GM23338 (cell line): ENCODE measurements around the gene HTR2B. TPM values are rescaled to one million over a fixed set of nuclear protein-coding genes. Genes with fewer than 3 reads are reported as not detected.
A peak's percentile ranks its signal among the peaks of the same experiment; 100 is the strongest.

Experiments used
- ATAC-seq: fragments of 200-7000 bp; cut with Tn5 transposase; 3 replicates; pipeline ENCODE4 v1.9.1; 2020
- DNase-seq: peaks from one replicate; pipeline ENCODE4 v3.0.0-alpha.2; 2015; ENCODE audit warnings: low spot score
- H2AFZ ChIP-seq: fragments of 200-600 bp; sonication (generic); 2 replicates; pipeline ENCODE4 v1.8.0; 2016; ENCODE audit warnings: antibody characterized with exemption, mild to moderate bottlenecking, moderate library complexity
- H3F3A ChIP-seq: fragments of 200-600 bp; sonication (generic); replicated peaks from 2 replicates; pipeline ENCODE4 v1.8.0; 2017; ENCODE audit warnings: antibody characterized with exemption, mixed run types, low read depth
- H3K27ac ChIP-seq: fragments of 200-600 bp; sonication (generic); 2 replicates; pipeline ENCODE4 v1.6.1; 2016; ENCODE audit warnings: low read depth
- H3K27me3 ChIP-seq: fragments of 200-600 bp; sonication (generic); 2 replicates; pipeline ENCODE4 v1.8.0; 2016; ENCODE audit warnings: mild to moderate bottlenecking, mixed run types, moderate library complexity; ENCODE audit not compliant: insufficient read depth
- H3K36me3 ChIP-seq: fragments of 200-600 bp; sonication (generic); 2 replicates; pipeline ENCODE4 v1.8.0; 2016; ENCODE audit warnings: mild to moderate bottlenecking; ENCODE audit not compliant: insufficient read depth
- H3K4me1 ChIP-seq: fragments of 200-600 bp; sonication (generic); 2 replicates; pipeline ENCODE4 v1.8.0; 2016; ENCODE audit warnings: mild to moderate bottlenecking, moderate library complexity; ENCODE audit not compliant: insufficient read depth
- H3K4me2 ChIP-seq: fragments of 200-600 bp; sonication (generic); 2 replicates; pipeline ENCODE4 v1.7.1; 2017; ENCODE audit warnings: mixed run types
- H3K4me3 ChIP-seq: fragments of 200-600 bp; sonication (generic); 2 replicates; pipeline ENCODE4 v1.6.1; 2016; ENCODE audit warnings: mixed run types
- H3K79me2 ChIP-seq: fragments of 200-600 bp; sonication (generic); replicated peaks from 2 replicates; pipeline ENCODE4 v1.8.0; 2017; ENCODE audit warnings: mild to moderate bottlenecking; ENCODE audit not compliant: insufficient read depth
- H3K9me2 ChIP-seq: fragments of 200-600 bp; sonication (generic); 2 replicates; pipeline ENCODE4 v1.8.0; 2017; ENCODE audit not compliant: insufficient read depth
- H4K20me1 ChIP-seq: fragments of 200-600 bp; sonication (generic); replicated peaks from 2 replicates; pipeline ENCODE4 v1.8.0; 2017; ENCODE audit warnings: mild to moderate bottlenecking; ENCODE audit not compliant: insufficient read depth
- H3K27ac Mint-ChIP-seq: 2 replicates; pipeline ENCODE4 v1.8.0; 2020; ENCODE audit warnings: inconsistent platforms, mild to moderate bottlenecking, moderate library complexity, mixed read lengths
- H3K27me3 Mint-ChIP-seq: 3 replicates; pipeline ENCODE4 v1.8.0; 2022; ENCODE audit warnings: low read depth, mild to moderate bottlenecking, moderate library complexity, mixed read lengths, inconsistent platforms; ENCODE audit not compliant: insufficient read depth, poor library complexity
- H3K36me3 Mint-ChIP-seq: 3 replicates; pipeline ENCODE4 v1.8.0; 2021; ENCODE audit warnings: low read depth, mild to moderate bottlenecking, inconsistent platforms, moderate library complexity, mixed read lengths
- H3K4me1 Mint-ChIP-seq: 3 replicates; pipeline ENCODE4 v1.8.0; 2020; ENCODE audit warnings: mild to moderate bottlenecking, inconsistent platforms, mixed read lengths
- H3K4me3 Mint-ChIP-seq: 3 replicates; pipeline ENCODE4 v1.8.0; 2021; ENCODE audit warnings: moderate library complexity, mild to moderate bottlenecking, inconsistent platforms, mixed read lengths
- H3K9me3 Mint-ChIP-seq: 3 replicates; pipeline ENCODE4 v1.8.0; 2020; ENCODE audit warnings: moderate library complexity, mild to moderate bottlenecking, inconsistent platforms, mixed read lengths
- CREB1 ChIP-seq: fragments of 250-450 bp; sonication (Bioruptor Pico); IDR thresholded peaks from 2 replicates; pipeline ENCODE4 v1.5.0; 2020; ENCODE audit warnings: low read depth, mild to moderate bottlenecking, moderate library complexity
- CTCF ChIP-seq, 2 experiments: fragments of 200-600 bp in 1 of 2; sonication (generic) in 1 of 2; conservative IDR thresholded peaks; 2 replicates each; pipeline versions ENCODE4 v1.5.1 to v1.6.1; 2016 to 2017; ENCODE audit warnings: antibody characterized with exemption in 2 of 2, low read depth in 2 of 2, mild to moderate bottlenecking in 2 of 2, moderate library complexity in 1 of 2
- ETS1 ChIP-seq: IDR thresholded peaks from 2 replicates; pipeline ENCODE4 v1.6.1; 2016; ENCODE audit warnings: antibody characterized with exemption
- EZH2 ChIP-seq: fragments of 200-600 bp; sonication (generic); IDR thresholded peaks from one replicate; pipeline ENCODE4 v1.8.0; 2017; ENCODE audit warnings: antibody characterized with exemption, mild to moderate bottlenecking, low read depth; ENCODE audit not compliant: unreplicated experiment
- EZH2phosphoT487 ChIP-seq: fragments of 200-600 bp; sonication (generic); IDR thresholded peaks from one replicate; pipeline ENCODE4 v1.8.1; 2018; ENCODE audit warnings: antibody characterized with exemption; ENCODE audit not compliant: unreplicated experiment
- JUNB ChIP-seq: IDR thresholded peaks from one replicate; pipeline ENCODE4 v1.6.1; 2016; ENCODE audit warnings: antibody characterized with exemption; ENCODE audit not compliant: unreplicated experiment
- NANOG ChIP-seq: IDR thresholded peaks from 2 replicates; pipeline ENCODE4 v1.6.1; 2016; ENCODE audit warnings: antibody characterized with exemption, borderline replicate concordance
- POLR2AphosphoS5 ChIP-seq: IDR thresholded peaks from 2 replicates; pipeline ENCODE4 v1.6.1; 2016; ENCODE audit warnings: antibody characterized with exemption, low read depth
- REST ChIP-seq: IDR thresholded peaks from one replicate; pipeline ENCODE4 v1.6.1; 2018; ENCODE audit warnings: antibody characterized with exemption; ENCODE audit not compliant: unreplicated experiment
- STAT1 ChIP-seq: IDR thresholded peaks from one replicate; pipeline ENCODE4 v1.6.1; 2016; ENCODE audit warnings: antibody characterized with exemption; ENCODE audit not compliant: unreplicated experiment
- ZNF114 ChIP-seq: fragments of 250-450 bp; sonication (Bioruptor Pico); IDR thresholded peaks from 2 replicates; pipeline ENCODE4 v1.5.0; 2020; ENCODE audit warnings: mild to moderate bottlenecking, moderate library complexity
- ZNF331 ChIP-seq: fragments of 250-450 bp; sonication (Bioruptor Pico); IDR thresholded peaks from 2 replicates; pipeline ENCODE4 v1.5.0; 2020; ENCODE audit warnings: low read depth, mild to moderate bottlenecking, moderate library complexity
- ZNF462 ChIP-seq: fragments of 250-450 bp; sonication (Bioruptor Pico); IDR thresholded peaks from 2 replicates; pipeline ENCODE4 v1.5.0; 2020; ENCODE audit warnings: mild to moderate bottlenecking, moderate library complexity
- polyA plus RNA-seq: library from polyadenylated mRNA; unstranded; fragments of >200 nt; fragmentation: Nextera tagmentation; extraction: Ambion mirVana; gene quantifications from 2 replicates; pipeline ENCODE4 v1.2.1, GENCODE V29; 2016
- total RNA-seq: library from RNA; depleted of rRNA; stranded (reverse); fragments of >200 nt; shearing (Covaris generic); gene quantifications from 2 replicates; pipeline ENCODE4 v1.2.3, GENCODE V29; 2014

Gene HTR2B
- total and polyA plus RNA-seq, 2 experiments from 2014 or later, result 0.16 TPM; not detected in 1

GRCh38 chr2:231128541-231128940 is 3.7 kb upstream of the HTR2B start:
- H3K4me2 ChIP-seq, result 0 out of 2 replicates have a peak overlapping the region, but pooled peaks have one; percentile 1
- H2AFZ ChIP-seq, result no peak overlapping the region
- H3F3A ChIP-seq, result no peaks in the 10 kb centered on the region
- H3K36me3 ChIP-seq, result no peaks in the 10 kb centered on the region
- no peak overlapping the region for H3K4me3 ChIP-seq
- peaks cover 28% of the 10 kb centered on the region for H3K79me2 ChIP-seq
- no peaks in the 10 kb centered on the region for H3K27me3 ChIP-seq
- ATAC-seq (peak; percentile 74), DNase-seq (peak; percentile 32)
- Mint-ChIP-seq H3K9me3 (no peaks in the 10 kb centered on the region), H3K27ac (no peak overlapping the region), H3K36me3 (no peaks in the 10 kb centered on the region), H3K4me3 (no peak overlapping the region), H3K27me3 (no peaks in the 10 kb centered on the region), H3K4me1 (peaks cover 33% of the 10 kb centered on the region)
- no peak for TF ChIP-seq ETS1
- TF ChIP-seq JUNB, result no peak
- no peak for TF ChIP-seq ZNF114 (CRISPR knock-in tag)
- TF ChIP-seq NANOG, result no peak
- no peak for TF ChIP-seq STAT1
- TF ChIP-seq ZNF462 (CRISPR knock-in tag), result no peak
- no peak for TF ChIP-seq EZH2
- no peak for TF ChIP-seq POLR2AphosphoS5
- no peak for TF ChIP-seq ZNF331
- TF ChIP-seq CREB1 (CRISPR knock-in tag), result no peak
- no peak for TF ChIP-seq REST
- TF ChIP-seq CTCF (conservative IDR thresholded peaks at IDR 0.05; ENCODE audit: low read depth in 2 of 2), result no peak
- no peak for TF ChIP-seq EZH2phosphoT487
- no peaks in the 10 kb centered on the region; the same call in 1 of the 2 replicates for H4K20me1 ChIP-seq
- H3K27ac ChIP-seq, result no peak overlapping the region
- peaks cover 47% of the 10 kb centered on the region for H3K4me1 ChIP-seq
- no peaks in the 10 kb centered on the region for H3K9me2 ChIP-seq
